GOT3 (cell line): ENCODE results near the gene UBL4B.

ENCODE experiments used
- DNase-seq: peaks from one replicate; lab custom pipeline; 2025; ENCODE audit warnings: mixed read lengths; lab: John Stamatoyannopoulos, UW

UBL4B gene

DNA sequence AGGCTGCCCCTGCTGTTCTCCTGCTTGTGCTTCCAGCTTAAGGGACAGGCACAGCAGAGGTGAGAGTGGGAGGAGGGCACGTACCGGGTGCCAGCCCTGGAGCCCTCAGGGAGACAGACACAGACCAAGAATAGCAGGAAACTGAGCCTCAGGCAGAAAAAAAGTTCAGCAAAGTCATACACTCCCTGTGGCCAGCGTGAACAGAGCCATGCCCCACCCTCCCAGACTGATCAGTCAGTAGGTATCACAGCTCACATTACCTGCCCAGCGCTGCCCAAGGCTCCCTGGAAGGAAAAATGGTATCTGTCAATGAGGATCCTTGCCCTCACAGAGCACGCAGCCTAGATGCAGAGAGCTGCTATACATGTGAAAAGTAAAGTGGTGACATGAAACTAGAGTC lies 1.3 kb downstream of the UBL4B start:
- no peak for DNase-seq

DNA sequence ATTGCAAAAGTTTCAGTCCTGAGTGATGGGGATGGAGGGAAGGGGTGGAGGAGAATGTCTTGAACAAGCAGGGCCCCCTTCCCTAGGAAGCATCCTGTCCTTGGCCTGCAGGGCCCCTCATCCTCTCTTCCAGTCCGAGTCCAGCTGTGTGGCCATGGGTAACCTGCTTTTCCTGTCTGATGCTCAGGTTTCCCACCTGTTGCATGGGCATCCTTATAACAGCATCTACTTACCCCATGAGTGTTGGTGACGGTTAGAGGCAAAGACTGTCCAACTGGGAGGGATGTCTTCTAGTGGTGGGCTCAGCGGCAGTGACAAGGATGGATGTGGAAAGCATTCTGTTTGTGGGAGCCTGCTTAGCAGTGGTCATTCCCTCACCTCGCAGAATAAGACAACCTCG lies 1.9 kb downstream of the UBL4B start:
- no peak for DNase-seq

DNA sequence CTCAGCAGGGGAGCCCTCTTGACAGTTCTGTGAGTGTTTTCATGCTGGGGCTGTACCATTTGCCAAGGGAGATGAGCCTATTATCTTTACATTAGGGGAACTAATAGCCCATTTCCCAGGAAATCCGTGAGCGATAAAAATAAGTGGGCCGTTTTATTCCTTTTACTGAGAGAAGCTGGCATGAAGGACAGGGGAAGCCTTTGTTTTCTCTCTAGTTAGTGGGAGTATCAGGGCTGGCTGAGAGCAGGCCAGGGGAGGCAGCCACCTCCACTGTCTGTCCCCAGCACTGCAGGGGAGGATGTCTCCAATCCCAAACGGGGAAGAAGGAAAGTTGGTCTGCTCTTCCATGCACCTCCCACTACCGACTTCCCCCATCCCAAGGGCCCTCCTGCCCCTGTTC lies 2.5 kb downstream of the UBL4B start:
- DNase-seq, result no peak

DNA sequence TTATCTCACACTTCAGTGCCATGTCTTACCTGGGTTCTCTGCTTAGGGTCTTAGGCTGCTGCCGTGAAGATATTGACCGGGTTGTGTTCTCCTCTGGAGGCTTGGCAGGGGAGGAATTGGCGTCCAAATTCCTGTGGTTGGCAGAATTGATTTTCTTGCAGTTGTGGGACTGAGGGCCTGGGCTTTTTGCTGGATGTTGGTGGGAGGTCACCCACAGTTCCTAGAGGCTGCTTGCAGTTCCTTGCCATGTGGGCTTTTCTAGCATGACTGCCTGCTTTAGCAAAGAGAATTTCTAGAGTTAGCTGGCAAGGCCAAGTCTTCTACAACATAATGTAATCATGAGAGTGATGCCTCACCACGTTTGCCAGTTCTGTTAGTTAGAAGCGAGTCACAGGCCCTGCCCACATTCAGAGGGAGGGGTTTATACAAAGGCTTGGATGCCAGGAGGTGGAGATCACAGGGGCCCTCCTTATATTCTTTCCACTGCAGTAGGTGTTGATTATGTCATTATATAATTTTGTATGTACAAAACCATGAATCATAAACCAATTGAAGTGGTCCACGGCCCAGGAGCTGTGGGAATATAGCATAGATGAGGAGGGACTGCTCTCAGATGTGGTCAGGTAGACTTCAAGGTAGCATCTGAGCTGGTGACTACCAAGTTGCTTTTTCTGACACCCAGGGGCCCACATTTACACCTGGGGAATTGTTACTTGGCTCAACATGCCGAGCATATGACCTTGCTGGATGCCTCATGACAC lies 6.6 kb downstream of the UBL4B start:
- DNase-seq, result no peak

DNA sequence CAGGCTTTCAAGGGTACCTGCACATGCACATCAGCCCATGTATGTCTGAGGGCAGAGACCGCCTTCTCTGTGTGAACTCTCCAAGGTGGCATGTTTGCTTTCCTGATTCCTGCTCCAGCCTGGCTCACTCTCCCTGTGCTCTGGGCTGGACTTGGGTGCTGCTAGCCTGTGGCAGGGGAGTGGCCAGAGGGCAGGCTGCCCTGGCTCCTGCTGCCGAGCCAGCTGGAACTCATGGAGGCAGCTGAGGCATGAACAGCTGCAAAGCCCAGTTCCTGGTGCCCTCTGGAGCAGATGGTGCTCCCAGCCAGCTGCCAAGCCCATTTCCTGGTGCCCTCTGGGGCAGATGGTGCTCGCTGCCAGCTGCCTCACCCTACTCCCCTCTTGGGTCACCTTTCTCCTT lies 7.6 kb downstream of the UBL4B start:
- no peak for DNase-seq

DNA sequence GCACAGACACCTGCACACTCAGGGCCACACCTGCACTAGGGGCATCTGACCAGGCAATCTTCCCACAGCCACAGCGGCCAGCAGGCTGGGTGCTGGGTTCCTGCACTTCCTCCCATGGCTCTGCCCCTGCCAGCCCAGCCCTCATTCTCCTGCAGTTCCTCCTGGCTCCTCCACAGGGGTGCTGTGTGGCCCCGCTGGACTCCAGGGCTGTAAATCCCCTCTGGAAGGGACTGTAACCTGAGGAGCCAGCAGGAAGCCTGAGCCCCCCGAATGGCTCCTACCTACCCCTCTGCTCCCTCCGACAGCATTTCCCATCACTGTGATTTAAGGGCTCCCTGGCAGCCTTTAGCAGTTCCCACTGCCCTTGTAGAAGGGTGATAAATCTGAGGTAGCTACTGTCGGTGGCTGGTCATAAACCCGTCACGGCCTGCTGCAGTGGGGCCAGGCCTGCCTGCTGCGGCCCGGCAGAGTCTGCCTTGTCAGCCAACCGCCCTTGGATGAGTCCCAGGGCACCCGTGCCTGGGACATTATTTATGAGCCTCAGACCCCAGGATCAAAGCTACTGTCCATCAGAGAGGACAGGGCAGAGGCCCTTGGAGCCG lies 8.8 kb downstream of the UBL4B start:
- no peak for DNase-seq

DNA sequence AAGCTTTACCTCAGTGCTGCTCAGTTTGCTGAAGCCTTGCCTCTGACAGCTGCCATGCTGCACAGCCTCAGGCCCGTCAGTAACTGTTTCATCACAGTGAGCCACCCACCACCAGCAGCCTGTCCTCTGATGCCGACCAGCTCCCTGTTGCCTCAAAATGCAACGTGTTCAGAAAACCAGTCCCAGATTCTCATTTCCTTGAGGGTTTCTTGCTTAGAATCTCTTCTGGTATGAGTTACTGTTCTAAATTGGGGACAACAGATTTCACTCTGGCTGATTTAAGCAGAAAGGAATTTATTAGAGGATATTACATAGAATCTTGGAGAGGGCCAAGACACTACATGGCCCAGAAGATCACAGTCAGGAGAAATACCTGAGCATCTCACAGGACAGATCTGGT lies 11.0 kb downstream of the UBL4B start:
- DNase-seq, result no peak

DNA sequence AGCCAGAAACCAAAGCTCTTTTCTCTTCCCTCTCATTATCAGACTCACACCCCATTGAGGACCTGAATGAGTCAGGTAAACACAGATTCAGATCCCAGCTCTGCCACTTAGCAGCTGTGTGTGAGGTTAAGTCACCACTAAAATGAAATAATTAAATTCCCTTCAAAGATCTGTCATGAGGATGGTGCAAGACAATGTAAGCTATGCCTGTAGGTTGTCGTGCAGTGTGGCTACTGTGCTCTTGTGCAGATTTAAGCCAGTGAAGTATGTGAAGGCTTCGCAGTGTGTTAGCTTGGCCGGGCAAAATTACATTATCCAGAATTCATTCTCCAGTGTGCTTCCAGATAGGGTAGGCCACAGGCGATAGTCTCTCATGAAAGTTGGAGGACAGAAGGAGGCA lies 13.6 kb downstream of the UBL4B start:
- DNase-seq, result no peak

DNA sequence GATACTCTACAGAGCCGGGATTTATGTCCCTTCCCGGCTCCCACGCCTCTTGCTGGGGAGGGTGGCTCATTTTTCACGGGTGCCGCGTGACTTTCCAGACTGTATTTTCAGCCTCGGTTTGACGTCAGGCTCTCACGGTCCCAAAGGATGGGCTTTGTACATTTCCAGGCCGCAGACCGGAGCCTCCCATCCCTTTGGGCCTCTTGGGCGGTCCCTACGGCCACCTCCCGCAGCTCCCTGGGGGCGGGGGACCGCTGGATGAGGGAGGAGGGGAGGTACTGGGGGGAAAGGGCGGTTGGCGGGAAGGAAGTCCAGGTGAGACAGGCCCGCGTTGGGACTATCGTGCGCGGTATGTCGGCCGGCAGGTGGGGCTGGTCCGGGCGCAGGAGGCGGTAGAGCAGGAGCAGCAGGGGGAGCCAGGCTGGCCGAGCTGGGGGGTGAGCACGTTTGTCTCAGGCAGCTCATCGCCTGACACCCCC lies 17.9 kb downstream of the UBL4B start:
- no peak for DNase-seq

DNA sequence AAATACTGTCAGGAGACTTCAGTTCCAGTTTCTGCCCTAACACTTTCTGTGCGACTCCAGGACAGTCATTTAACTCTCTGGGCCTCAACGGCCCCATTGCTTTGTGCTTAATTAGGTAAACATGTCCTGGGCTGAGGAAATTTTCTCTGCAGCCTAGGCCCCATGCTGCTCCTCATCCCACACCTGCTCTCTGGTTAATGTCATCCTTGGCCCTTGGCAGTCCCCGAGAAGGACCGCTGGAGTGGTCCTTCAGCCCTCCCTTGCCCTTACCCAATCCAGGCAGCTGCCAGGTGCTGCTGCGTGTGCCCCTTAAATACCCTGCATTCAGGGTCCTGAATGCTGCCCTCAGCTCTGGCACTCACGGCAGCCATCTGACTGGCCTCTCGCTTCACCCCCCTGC lies 18.7 kb downstream of the UBL4B start:
- no peak for DNase-seq

DNA sequence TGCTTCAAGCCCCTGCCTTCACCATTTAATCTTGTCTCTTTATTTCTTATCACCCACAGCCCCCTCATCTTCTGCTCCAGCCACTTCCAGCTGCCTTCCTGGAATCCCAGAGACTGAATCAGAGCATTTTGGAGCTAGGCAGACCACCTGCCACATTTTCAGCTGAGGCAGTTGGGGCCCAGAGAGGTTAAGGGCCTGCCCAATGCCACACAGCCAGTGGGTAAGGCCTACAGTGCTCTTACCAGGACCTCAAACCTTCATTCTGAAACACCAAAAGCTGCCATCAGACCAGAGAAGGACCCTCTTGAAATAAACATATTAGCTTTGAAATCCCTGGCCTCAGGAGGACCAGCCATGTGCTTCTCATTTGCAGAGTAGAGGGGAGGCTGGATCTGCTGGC lies 20.4 kb downstream of the UBL4B start:
- no peak for DNase-seq

DNA sequence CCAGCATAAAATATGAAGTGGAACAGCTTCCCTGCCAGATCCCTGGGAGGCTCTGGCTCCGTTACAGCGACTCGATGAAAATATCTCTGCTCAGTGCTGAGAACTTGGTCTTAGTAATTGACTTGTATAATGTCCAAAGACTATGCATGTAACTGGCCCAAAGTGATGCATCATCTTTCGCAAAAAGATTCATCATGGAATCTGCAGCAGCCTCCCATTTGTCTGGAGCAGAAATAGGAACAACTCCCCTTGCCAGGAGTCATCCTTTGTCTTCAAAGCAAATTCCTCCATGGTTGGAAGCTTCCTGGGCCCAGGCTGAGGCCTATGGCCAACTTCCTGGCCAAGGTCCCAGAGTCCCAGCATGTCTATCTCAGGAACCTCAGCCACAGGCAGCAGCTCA lies 21.2 kb downstream of the UBL4B start:
- DNase-seq, result no peak

DNA sequence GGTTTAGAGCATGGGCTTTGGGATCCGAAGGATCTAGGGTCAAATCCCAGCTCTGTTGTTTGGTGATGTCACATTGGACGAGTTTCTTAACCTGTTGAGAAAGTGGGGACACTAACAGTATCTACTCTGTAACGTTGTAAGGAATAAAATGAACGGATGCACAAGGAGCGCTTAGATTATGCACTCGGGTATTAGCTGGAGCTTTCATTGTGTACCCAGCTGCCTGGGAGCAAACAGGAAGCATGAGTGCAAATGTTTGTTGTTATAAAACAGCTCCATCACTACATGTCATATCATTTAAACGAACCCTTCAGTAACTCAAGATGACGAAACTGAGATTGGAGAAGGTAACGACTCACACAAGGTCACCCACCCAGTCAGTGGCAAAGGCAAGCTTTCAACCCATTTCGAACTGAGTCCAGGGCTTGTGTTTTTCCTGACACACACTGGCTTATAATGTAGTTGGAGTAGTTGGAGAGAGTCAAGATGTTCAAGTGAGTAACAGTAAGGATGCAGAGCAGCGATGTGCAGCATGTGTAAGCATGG lies 21.9 kb downstream of the UBL4B start:
- no peak for DNase-seq

DNA sequence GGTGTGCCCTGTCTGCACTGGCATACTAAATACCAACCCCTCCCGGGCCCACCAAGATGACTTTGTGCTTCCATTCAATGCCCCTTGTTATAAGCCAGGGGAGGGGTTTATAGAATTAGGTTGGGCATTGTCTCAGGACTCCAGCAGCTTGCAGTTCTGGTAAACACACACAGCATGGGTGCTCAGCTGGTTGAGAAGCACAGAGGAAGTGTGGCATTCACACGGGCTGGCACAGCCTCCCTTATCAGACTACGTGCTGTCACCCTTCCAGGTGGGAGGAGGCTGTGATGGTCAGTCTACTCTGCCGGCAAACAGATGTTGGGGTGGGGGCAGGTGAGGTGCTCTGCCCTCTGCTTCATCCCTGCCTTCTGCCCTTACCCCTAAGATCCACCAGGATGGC lies 23.0 kb downstream of the UBL4B start:
- no peak for DNase-seq

DNA sequence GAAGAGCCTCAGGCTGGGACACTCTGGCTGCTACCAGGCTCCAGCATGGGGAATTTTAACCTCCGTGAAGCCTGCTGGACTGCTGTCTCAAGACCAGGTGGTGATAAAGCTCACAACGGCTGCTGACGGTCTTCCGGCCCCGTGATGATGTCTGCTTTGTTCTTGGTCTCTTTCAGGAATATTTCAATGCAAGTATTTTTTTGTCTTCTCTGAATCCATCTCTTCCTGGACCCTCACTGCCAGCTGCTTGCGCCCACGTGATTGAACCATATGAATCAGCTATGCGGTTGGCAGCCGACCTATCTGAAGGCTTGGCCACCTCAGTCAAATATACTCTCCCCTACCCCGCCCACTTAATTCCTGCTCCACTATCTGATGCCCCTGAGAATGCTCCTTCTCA lies 23.4 kb downstream of the UBL4B start:
- DNase-seq, result no peak

DNA sequence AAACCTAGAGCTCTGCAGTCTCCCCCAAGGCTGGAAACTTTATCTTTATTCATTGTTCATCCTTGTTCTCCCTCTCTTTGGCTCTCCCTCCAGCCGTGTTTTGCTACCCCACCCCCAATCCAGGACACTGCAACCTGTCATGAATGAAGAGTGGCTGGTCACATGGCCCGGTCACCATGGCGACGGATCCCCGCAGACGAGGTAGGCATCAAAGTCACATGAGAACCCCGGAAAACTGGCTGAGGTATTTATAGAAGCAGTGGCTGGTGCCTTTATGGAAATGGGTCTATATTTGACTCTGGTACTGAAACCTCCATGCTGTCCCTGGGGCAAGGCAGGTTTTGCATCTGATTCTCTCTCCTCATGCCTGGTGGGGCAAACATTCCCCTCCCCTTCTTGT lies 24.7 kb downstream of the UBL4B start:
- no peak for DNase-seq

DNA sequence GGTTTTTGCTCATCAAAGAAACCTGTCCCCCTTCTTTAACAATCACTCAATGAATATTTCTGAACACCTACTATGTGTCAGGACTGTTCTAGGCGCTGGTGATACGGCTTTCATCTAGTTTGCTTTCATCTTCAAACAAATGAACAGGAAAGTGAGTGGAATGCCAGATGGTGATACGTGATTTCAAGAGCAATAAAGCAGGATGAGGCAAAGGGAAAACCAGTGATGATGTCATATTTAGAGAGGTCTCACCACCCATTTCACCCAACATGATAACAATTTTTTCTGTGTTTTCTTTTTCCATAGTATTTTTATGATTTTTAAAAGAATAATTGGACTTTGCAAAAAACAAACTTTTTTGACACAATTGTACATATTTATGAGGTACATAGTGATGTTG lies 26.7 kb downstream of the UBL4B start:
- DNase-seq, result no peak

DNA sequence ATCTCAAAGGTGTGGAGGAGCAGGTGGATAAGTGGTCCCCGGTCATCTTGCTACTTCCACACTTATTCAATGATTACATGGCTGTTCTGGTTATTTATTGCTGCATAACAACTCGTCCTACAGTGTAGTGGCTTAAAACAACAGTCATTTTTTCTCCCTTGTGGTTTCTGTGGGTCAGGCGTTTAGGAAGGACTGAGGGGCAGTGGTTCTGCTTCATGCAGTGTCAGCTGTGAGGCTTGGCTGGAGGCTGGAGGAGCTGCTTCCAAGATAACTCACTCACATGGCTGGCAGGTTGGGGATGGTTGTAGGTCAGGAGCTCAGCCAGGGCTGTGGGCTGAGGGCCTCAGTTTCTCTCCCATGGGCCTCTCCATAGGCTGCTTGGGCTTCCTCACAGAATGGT lies 32.1 kb downstream of the UBL4B start:
- DNase-seq, result no peak

DNA sequence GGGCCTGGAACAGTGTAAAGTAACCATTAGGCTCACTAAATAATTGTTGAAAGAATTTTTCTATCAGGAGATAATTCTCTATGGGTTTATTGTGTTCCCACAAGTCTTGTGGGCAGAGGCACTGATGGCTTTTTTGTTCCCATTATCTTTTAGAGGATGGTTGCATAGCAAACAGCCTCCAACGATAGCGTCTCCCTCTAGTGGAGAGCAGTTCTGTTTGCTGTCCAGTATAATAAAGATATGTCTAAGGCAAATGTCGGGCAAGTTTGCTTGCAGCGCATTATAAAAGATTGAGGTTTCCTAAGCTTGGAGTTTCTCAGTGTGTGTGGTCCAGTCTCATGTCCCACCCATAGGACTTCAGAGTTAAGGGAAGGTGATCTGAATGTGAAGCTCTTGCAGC lies 36.7 kb downstream of the UBL4B start:
- no peak for DNase-seq

DNA sequence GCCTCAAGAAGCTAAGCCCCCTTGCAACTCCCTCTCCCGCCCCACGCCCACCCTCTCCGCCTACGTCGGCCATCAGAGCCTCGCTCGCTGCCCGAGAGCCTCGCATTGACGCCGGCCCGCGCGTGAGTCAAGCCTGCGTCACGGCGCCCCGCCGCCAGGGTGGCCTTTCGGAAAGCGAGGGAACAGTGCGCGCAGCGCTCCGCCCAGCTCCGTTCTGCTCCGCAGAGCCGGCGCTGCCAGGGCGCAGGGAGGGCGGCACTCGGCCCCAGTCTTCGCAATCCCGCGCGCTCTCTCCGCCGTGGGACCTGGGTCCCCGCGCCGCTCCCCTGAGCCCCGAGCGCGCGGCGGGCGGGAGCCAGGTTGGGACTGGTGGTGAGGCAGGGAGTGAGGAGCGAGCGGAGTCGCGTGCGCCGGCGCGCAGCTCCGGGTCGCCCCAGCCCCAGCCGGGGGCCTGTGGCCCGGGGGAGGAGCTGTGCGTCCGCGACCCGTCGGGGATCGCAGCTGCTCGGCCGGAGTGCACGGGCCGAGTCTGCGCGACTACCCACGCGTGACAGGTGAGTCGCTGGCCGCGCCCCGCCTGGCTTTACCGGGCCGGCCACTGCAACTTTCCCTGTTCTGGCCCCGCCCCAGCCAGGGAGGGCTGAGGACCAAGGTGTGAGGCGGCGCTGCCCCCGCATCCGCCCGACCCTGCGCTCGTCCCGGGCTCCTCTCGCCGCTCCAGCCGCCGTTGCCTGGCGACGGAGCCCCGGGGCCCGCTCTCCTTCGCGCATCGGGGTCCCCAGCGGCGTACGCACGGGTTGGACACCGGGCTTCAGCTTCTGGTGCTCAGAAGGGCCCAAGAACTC lies 38.3 kb downstream of the UBL4B start, which contains the start of gene SLC6A17:
Gene SLC6A17 (plus strand): TSS at position 165 of the 845 bp plus-strand sequence. CDS start 16,436 bp downstream, outside the sequence.
- DNase-seq, result no peak

DNA sequence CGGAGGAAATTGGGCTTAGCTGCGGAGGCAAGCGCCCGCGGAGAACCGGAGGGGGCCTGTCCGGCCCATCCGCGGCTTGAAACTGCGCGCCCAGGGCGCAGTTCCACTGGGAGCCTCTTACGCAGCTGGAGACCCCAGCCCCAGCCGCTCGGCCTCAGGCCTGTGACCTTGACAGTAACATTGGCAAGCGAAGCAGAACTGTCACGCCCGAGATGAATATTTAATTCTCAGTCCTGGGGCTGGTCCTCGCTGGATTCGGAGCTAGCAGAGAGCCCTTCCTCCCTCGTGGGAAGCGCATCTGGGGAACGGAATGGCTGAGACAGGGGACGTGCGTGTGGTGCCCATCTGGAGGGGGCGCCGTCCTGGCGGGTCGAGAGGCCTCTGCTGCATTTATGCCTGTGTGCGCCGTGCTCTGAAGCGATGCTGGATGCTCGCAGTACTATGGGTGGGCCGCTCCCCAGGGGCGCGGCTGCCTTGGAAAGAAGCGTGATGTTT lies 39.0 kb downstream of the UBL4B start:
- DNase-seq, result no peak

DNA sequence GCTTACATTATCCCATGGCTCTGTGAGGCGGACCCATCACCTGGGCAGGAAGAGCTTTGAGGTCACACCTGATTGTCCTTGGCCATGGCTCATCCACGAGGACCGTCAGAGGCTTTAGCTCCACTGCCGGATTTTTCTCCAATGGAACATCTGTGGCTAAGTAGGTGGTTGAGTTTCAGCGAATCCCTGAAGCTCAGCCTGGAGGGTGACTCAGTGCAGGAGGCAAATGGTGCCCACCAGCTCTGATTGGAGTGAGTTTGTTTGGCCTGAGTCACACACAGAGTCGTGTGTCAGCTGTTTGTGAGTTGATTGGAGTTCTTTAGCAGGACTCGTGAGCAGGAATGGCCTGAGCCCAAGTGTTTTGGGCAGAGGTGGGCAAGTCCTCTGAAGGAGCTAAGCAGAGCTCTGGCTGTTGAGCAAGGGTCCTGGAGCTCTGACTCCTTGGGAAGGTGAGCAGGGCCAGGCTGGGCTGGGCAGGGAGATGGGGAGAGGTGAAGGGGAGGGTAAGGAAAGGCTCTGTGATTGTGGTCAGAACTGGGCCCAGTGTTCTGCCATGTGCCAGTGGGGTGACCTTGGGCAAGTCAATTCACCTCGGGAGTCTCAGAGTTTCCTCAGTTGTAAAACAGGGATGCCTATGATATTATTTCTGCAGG lies 40.0 kb downstream of the UBL4B start:
- no peak for DNase-seq
